Measurements from ENCODE around the gene ADCY4.

DNA sequence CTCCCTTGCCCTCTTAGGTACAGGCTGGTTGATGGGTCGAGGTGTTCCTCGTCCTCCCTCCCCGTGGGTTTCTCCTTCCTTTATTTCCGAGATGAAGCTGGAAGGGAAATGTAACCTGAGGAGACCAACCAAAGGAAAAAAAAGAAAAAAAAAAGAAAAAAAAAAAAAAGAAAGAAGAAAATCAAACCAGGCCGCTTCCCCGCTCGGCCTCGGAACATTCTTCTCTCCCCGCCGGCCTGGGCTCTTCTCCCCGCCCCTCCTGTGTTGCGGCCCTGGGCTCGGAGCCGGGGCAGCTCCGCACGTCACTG, 31.5 kb upstream of the ADCY4 start:
- TF ChIP-seq, protein P1, sequence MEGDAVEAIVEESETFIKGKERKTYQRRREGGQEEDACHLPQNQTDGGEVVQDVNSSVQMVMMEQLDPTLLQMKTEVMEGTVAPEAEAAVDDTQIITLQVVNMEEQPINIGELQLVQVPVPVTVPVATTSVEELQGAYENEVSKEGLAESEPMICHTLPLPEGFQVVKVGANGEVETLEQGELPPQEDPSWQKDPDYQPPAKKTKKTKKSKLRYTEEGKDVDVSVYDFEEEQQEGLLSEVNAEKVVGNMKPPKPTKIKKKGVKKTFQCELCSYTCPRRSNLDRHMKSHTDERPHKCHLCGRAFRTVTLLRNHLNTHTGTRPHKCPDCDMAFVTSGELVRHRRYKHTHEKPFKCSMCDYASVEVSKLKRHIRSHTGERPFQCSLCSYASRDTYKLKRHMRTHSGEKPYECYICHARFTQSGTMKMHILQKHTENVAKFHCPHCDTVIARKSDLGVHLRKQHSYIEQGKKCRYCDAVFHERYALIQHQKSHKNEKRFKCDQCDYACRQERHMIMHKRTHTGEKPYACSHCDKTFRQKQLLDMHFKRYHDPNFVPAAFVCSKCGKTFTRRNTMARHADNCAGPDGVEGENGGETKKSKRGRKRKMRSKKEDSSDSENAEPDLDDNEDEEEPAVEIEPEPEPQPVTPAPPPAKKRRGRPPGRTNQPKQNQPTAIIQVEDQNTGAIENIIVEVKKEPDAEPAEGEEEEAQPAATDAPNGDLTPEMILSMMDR (IDR thresholded peaks at IDR 0.05; ENCODE audit: low read depth, low read length): no peak
- TF ChIP-seq MYC (IDR thresholded peaks at IDR 0.05; ENCODE audit: low read depth, low read length) (no peak), POLR2A (IDR thresholded peaks at IDR 0.05; ENCODE audit: extremely low read depth, insufficient read length) (no peak)
